Fibroblast of skin of left biceps (primary cell): ENCODE measurements around the gene PI4K2A.

ENCODE experiments used
- DNase-seq, 2 experiments: peaks; one replicate each; pipeline ENCODE4 v3.0.0-alpha.2; 2013; ENCODE audit warnings: low read depth in 2 of 2

Gene PI4K2A

DNA sequence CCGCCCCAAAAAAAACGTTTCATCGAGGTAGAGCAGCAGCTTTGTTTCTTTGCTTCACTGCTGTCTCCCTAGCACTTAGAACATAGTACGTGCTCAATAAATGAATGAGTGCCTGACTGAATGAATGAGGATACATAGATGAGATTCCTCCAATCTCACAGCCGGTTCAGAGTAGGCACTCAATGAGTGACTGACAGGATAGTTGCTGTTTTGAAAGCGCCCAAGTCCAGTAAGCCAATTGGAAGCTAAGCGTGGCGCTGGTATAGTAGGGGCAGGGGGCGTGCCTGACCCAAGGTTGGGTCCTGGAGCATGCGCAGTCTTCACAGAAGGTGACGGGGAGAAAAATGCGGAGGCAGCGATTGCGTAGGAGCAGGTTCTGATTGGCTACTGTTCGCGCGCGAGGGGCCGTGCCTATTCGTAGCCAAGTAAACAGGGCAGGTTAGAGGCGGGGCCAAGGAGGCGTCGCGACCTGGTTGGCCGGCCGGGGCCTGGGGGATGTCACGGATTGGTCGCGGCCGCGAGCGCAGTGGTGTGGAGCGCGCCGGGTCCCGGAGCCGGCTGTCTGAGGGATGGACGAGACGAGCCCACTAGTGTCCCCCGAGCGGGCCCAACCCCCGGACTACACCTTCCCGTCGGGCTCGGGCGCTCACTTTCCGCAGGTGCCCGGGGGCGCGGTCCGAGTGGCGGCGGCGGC, at the start of gene PI4K2A:
PI4K2A (plus strand) TSS at position 498 of the 694 bp plus-strand sequence; CDS start at position 570, 72 bp downstream.
- DNase-seq, result peak; percentile 97

DNA sequence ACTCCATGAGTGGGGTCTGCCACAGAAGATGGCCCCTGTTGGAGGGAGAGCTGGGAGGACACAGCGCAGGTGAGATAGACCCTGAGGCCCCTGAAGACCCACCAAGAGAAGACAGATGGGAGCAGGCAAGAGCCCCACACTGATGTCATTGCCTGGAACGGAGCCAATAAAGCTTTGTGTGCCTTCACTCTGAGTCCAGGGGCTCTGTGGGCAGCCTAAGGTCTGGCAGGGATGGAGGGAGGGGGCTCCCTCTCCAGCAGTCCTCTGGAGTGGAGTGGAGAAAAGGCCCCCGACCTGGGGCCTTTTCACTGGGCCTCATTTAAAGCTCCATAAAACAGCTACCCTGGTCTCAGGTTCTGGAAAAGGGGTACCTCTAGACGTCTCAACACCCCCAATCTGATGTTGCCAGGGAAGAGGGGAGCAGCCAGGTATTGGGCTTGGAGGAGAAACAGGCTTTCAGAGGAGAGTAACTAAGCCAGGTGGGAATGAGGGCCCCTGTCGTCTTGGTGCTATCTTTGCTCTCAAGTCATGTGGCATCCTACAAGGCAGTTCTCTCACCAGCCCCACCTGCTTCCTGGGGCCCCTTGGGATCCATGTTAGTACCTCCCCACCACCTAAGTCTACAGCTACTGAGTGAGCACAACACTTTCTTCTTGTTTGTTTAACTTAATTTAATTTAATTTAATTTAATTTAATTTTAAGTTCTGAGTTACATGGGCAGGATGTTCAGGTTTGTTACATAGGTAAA, 49.5 kb upstream of the PI4K2A start:
- no peak for DNase-seq

DNA sequence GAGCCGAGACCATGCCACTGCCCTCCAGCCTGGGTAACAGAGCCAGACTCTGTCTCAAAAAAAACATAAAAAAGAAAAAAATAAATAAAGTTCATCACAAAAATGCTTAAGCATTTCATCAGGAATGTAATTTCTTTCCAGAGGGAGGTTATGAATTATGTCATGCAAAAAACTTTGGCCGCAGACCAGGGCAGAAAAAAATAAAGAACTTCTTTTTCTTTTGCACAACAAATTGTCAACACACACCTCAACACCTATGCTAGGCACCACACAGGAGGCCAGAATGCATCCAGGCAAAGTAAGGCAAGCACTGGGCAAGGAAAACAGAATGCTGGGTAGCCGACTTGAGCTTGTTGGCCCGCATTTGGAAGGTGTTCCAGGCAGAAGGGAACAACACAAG, 47.0 kb upstream of the PI4K2A start:
- no peak for DNase-seq

DNA sequence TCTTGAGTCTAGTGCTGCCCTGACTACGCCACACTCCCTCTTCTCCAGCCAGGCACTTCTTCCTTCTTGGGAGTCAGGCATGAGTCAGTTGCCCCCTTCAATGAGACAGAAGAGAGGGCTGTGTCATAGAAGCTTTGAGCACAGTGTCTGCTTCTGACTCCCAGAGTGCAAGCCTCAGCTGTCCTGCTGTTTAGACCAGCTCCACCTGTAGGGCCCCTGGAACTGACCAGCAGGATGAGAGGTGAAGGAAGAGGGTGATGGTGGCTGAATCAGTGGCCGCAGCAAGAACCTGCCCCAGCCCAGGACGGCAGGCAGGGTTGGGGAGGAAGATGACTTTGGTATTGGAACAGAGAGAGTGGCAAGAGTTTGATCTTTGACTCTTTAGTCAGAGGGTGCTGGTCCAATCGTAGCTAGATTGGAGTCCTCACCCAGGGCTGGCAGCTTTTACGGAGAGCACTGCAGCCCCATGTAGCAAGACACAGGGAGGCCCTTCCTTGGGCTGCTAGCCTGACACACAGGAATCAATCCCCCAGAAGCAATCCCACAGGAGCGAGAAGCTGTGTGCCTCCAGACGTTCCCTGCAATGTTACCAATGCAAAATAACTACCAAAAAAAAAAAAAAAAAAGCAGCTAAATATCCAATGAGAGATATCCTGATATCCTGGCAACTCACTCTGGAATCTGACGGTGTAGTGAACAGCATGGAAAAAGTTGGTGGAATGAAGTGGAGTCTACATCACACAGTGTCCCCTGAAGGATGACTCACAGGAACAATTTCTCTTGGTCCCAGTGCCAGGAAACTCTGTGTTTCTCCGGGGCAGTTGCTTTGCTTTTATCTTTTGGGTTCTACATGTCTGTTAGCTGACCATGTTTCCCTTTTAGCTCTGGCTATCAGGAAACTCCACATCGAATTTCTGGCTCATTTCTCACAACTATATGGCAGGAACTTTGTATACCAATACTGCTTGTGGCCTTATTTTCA, 44.1 kb upstream of the PI4K2A start:
- peak; percentile 41 to 49 for DNase-seq

DNA sequence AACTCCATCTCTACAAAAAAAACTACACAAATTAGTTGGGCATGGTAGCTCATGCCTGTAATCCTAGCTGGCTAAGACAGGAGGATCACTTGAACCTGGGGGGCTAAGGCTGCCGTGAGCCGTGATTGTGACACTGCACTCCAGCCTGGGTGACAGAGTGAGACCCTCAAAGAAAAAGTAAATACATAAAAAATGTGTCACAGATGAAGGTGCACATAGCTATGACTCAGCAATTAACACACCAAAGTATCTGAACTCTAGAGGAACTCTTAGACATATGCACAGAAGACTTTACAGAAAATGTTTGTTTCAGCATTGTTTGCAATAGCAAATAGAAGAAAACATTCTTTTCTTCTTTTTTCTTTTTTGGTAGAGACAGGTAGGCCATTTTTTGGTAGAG, 42.7 kb upstream of the PI4K2A start:
- no peak for DNase-seq

DNA sequence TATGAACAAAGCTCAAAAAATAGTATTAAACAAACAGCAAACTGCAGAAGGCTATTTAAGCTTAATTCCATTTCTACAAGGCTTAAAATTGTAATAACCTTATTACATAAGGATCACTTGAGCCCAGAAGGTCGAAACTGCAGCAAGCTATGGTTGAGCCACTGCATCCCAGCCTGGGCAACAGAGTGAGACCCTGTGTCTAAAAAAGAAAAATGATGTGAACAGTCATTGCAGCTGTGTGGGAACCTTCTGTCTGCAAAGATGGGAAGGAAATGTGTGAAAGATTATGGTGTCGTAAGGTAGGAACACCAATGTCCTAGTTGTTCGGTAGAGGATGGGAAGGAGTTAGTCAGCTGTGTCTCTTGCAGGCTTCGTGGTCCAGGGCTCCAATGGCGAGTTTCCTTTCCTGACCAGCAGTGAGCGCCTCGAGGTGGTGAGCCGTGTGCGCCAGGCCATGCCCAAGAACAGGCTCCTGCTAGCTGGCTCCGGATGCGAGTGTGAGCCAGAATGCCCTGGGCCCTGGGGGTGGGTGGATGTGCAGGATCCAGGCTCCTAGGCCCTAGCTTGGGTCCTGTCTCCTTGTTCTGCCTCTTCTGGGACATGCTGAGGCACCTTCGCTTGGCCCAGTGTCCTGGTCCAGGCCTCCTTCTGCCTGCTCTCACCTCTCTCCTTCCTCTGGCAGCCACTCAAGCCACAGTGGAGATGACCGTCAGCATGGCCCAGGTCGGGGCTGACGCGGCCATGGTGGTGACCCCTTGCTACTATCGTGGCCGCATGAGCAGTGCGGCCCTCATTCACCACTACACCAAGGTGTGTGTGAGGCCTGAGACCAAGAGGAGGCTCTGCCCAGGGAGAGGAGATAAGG, 41.8 kb upstream of the PI4K2A start:
- no peak for DNase-seq

DNA sequence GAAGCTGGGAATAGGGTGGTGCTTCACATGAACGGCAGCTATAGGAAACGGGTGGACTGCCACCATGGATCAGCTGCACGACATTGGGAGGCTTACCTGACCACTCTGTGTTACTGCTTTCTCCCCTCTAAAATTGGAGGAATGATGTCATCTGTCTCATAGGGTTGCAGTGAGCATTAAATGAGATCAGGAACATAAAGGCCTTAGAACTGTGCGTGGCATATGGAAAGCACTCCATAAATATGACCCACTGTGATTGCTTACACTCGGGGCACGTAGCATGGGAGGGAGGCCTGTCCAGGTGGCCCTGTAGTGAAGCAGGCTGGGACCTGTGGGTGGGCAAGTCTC, 41.2 kb upstream of the PI4K2A start:
- no peak for DNase-seq

DNA sequence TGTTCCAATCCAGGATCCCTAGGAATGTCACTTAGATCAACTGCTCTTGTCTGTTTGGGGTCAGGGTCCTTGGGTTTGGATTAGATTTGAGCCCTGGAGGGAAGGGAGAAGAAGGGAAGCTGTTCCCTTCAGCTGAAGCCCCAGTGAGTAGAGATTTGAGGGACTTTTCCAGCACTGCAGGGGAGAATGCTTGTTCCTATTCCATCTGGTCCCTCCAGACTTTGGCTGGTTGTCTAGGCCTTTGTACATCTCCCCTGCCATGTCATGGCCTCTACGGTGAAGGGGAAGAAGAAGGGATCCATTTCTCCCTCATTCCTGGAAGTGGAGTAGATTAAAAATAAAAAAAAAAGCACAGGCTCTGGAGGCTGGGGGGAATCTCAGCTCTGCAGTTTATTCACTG, 39.9 kb upstream of the PI4K2A start:
- no peak for DNase-seq

DNA sequence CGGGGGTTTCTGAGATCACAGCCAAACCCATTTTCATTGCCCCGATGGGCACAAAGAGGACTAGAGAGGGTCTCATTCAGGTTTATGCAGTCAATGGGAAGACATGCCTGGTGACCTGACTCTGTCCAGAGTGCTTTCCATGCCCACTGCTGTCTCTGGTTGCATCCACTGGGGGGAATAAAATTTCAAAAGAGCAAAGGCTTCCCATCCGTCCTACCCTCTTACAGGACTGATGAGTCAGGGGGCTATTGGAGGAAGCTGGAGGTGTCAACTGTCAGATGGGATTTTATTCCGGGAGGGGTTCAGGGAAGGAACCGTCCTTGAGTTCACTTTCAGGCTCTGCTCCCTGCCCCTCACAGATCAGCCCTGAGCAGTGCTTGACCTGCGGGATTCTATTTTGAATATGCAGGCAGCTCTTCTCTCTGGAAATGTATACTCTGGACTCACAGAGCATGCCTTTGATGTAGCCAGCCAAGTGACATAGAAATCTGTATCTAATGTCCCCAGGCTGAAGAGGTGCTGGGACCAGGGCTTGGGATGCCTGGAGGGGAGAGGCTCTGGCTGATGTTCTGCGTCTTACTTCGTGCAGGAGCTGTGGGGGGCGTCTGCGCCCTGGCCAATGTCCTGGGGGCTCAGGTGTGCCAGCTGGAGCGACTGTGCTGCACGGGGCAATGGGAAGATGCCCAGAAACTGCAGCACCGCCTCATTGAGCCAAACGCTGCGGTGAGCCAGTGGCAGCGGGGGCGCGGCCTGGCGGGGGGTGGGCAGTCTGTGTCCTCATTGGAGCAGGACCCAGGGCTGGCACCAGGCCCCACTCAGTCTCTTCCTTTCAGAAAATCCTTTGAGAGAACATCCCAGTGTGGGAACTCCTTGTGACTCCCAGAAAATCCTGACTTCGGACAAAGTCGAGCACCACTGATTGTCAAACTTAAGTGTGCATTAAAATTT, 38.9 kb upstream of the PI4K2A start:
- DNase-seq, result no peak

DNA sequence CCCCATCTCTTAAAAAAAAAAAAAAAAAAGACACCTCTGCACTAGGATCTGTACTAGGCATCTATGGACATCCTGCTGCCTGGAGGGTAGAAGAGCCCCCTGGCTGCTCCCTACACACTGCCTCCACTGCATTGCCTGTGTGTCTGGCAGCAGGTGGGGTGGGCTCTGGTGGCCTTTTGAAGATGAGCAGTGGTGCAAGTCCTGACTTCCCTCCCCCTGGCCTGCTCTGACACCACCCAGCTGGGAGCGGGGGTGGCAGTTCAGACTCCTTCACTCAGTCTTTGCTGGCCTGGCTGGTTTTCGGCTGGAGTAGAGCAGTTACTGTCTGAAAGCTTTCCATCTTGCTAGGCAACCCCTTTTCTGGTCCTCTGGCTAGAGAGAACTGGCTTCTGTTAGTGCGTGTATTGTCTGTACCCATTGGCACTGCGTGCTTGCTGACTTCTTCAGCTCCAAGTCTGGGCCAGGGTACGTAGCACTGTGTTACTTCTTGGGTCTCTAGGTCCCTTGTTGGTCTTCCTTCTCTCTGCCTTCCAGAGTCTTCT, 33.3 kb upstream of the PI4K2A start:
- no peak for DNase-seq

DNA sequence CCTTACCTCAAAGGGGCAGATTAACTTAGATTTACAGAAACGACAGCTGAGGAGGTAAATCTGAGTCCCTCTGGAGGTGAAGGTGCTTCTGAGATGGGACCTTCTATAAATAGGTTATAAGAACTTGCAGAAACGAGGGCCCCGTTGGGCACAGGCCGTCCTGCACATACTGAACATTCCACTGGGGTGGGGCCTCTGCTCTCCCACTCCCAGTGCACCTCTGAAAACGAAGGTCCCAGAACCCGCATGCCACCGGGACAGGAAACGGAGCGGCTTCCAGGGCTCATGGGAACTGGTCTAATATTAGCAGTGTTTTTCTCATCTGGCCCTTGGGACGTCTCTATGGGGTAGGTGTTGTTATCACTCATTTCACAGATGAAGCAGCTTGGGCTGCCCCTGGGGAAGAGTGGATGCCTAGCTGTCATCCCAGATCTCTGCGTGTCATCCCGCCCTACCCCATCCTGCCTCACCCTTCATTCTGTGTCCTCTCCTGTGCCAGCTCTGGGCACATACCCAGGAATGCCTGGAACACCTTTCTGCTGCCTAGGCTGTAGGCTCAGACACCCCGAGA, 31.4 kb upstream of the PI4K2A start:
- DNase-seq, result no peak

DNA sequence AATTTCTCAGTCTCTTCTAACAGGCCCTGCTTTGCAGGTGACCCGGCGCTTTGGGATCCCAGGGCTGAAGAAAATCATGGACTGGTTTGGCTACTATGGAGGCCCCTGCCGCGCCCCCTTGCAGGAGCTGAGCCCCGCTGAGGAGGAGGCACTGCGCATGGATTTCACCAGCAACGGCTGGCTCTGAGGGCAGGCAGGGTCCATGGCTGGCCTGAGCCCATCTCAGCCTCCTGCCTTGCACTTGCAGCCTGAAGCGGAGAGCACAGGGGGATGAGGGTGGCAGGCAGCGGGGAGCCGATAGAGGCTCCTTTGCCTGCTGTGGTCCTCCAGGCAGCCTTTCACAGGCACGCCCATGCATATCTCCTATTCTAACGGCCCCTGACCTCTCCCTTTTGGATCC, 29.0 kb upstream of the PI4K2A start:
- no peak for DNase-seq

DNA sequence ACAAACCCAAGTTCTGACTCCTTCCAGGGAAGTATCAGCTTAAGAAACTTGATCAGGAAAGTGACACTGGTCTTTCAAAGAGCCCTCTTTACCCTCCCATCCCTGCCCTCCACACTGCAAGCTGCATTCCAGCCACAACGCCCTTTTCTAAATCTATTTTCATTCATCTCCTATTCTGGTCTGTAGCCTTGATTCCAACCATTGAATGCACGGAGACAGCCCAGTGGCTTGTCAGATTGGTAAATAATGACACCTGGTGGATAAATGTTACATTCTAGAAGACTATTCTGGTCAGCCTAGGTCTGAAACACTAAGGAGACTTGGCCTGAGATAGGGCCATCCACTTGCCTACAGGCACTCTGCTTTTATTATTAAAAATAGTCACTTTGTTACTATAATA, 28.1 kb upstream of the PI4K2A start:
- no peak for DNase-seq

DNA sequence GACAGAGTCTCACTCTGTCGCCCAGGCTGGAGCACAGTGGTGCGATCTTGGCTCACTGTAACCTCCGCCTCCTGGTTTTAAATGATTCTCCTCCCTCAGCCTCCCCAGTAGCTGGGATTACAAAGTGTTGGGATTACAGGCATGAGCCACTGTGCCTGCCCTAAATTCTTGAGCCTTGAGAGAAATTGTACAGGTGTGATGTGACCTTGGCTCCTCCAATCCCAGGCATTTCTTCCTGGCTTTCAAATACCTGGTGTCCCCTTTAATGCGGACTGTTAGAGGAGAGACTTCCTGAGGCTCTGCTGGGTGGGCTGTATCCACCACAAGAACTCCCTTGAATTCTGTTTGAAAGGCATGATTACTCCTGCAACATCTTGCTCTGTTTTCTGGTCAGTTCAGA, 22.2 kb upstream of the PI4K2A start:
- no peak for DNase-seq

DNA sequence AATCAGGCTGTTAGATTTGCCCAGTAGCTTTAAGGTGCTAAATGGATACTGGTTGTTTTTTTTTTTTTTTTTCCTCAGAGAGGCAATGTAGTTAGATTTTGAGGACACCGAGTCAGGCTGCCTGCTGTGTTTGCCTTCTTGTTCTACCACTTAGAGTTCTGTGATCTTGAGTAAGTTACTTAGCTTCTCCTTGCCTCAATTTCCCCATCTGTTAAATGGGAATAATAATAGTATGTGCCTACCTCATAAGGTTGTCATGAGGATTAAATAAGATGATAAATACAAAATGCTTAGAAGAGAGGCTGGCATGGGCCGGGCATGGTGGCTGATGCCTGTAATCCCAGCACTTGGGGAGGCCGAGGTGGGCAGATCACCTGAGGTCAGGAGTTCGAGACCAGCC, 21.7 kb upstream of the PI4K2A start:
- DNase-seq, result no peak

DNA sequence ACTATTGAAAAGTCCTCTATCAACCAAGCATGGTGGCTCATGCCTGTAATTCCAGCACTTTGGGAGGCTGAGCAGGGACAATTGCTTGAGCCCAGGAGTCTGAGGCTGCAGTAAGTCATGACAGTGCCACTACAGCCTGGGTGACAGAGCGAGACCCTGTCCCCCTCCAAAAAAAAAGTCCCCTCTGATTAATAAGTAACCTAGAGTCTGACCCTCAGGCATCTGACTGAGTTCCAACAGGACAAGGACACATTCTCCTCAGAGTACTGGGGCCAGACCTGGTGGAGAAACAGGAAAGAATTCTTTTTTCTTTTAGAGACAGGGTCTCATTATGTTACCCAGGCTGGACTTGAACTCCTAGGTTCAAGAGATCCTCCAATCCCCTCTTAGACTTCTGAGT, 17.2 kb upstream of the PI4K2A start:
- DNase-seq, result no peak

DNA sequence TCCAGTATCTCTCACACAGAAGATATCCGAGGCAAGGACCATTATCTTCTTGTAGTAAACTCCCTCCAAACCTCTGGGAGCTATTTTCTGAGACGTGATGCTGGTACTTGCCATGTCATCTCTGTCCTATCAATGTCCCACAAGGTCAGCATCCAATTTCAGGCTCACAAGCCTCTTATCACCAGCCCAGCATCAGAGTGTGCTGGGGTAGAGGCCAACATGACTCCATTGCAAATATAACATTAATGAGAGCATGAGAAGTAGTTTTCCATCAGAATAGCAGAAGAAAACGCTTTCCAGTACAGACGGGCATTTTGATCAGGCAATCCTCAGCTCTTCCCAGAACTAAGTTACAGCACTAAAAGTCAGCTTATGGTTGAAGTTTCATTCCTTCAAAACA, 12.7 kb upstream of the PI4K2A start:
- DNase-seq, result no peak

DNA sequence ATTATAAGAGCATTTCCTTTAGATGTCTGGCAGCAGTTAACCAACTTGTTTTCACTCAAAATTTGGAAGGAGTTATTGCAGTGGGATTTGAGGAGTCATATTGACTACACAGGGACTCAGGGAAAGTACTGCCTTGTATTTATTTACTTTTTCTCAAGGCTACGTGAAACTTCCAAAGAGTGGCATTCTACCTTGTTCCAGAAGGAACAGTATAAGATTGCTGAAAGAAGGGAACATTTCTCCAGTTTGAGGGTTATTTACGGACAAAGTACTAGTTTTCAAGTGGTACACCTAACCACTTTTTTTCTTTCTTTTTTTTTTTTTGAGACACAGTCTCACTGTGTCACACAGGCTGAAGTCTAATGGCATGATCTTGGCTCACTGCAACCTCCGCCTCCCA, 12.2 kb upstream of the PI4K2A start:
- no peak for DNase-seq

DNA sequence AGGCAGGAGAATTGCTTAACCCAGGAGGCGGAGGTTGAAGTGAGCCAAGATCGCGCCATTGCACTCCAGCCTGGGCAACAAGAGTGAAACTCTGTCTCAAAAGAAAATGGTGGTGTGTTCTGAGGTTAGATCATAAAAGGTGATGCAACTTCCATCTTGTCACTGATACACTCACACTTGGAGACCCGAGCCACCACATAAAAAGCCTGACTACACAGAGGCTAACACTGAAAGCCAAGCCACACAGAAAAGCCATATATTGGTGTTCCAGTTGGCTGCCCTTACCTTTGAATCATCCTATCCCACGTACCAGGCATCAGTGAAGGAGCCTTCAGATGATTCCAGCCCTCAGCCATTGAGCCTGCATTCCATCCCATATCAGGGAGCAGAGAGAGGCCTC, 11.2 kb upstream of the PI4K2A start:
- no peak for DNase-seq

DNA sequence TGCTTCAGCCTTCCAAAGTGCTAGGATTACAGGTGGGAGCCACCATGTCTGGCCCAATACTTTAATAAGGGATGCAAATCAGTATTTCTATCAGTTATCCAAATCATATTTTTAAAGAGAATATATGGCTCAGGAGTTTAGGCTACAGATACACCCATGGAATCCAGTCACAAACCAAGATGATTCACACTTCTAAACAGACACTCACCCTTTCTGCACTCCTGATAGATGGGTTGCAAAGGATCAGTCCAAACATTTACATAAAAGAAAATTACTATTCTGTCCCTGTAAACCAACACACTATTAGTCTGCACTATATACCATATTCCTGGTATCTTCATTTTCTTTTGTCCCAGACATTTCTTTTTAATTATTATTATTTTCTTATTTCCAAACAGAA, 9.4 kb upstream of the PI4K2A start:
- no peak for DNase-seq
